CD4-positive, alpha-beta T cell (primary cell): ENCODE data around the gene KRT83. TPM values are rescaled to one million over a fixed set of nuclear protein-coding genes. Genes with fewer than 3 reads are reported as not detected.

Source experiments
- ATAC-seq: fragments of 200-7000 bp; cut with Tn5 transposase; one replicate; pipeline ENCODE4 v1.10.0; 2022; ENCODE audit warnings: mild to moderate bottlenecking; ENCODE audit not compliant: poor library complexity
- CTCF ChIA-PET: fragments of 350-600 bp; sonication (Branson Sonifier 250); formaldehyde crosslinking; loops from one replicate; lab custom pipeline; 2021; ENCODE audit warnings: antibody characterized with exemption, inconsistent platforms; lab: Charles Lee
- POLR2A ChIA-PET: fragments of 350-600 bp; sonication (Branson Sonifier 250); formaldehyde crosslinking; loops from one replicate; lab custom pipeline; 2021; ENCODE audit warnings: antibody characterized with exemption, inconsistent platforms; lab: Charles Lee
- DNase-seq, 14 experiments: peaks; one replicate each; pipeline ENCODE4 v3.0.0-alpha.2; 2013 to 2020; ENCODE audit warnings: mixed read lengths in 2 of 14
- H3K27ac ChIP-seq, 2 donors: one replicate each; pipeline versions ENCODE4 v1.5.1 to v1.7.0; 2013; ENCODE audit warnings: low read length in 2 of 2, low read depth in 1 of 2, mild to moderate bottlenecking in 1 of 2
- H3K27me3 ChIP-seq, 2 experiments: 1 replicate in 1 of 2; 2 replicates in 1 of 2; pipeline versions ENCODE4 v1.6.1 to v1.7.0; 2013; ENCODE audit warnings: low read length in 2 of 2, control low read depth in 1 of 2, mild to moderate bottlenecking in 1 of 2, moderate library complexity in 1 of 2; ENCODE audit not compliant: insufficient read depth in 2 of 2, control insufficient read depth in 1 of 2
- H3K36me3 ChIP-seq: one replicate; pipeline ENCODE4 v1.6.1; 2013; ENCODE audit warnings: low read length, control low read depth; ENCODE audit not compliant: insufficient read depth
- H3K4me1 ChIP-seq: one replicate; pipeline ENCODE4 v1.6.1; 2013; ENCODE audit warnings: low read length, control low read depth; ENCODE audit not compliant: insufficient read depth
- H3K4me3 ChIP-seq: one replicate; pipeline ENCODE4 v1.5.1; 2013; ENCODE audit warnings: mild to moderate bottlenecking, low read length, moderate library complexity
- H3K9me3 ChIP-seq, 2 experiments: 1 replicate in 1 of 2; 2 replicates in 1 of 2; pipeline versions ENCODE4 v1.6.1 to v1.7.0; 2013; ENCODE audit warnings: low read length in 2 of 2, mild to moderate bottlenecking in 2 of 2, control low read depth in 1 of 2, moderate library complexity in 1 of 2; ENCODE audit not compliant: control insufficient read depth in 1 of 2, insufficient read depth in 1 of 2
- H3K27ac Mint-ChIP-seq: one replicate; pipeline ENCODE4 v1.8.0; 2020; ENCODE audit warnings: mixed read lengths
- H3K27me3 Mint-ChIP-seq: one replicate; pipeline ENCODE4 v1.8.0; 2021; ENCODE audit warnings: mixed read lengths
- H3K36me3 Mint-ChIP-seq: one replicate; pipeline ENCODE4 v1.8.0; 2021; ENCODE audit warnings: low read depth, mixed read lengths
- H3K4me1 Mint-ChIP-seq: one replicate; pipeline ENCODE4 v1.8.0; 2021; ENCODE audit warnings: low read depth, mixed read lengths
- H3K4me3 Mint-ChIP-seq: one replicate; pipeline ENCODE4 v1.8.0; 2020; ENCODE audit warnings: mild to moderate bottlenecking, mixed read lengths
- H3K9me3 Mint-ChIP-seq: one replicate; pipeline ENCODE4 v1.8.0; 2020; ENCODE audit warnings: mixed read lengths
- intact Hi-C, 2 experiments: fragments of 100-400 bp; cut with DNase I in 1 of 2; cut with micrococcal nuclease in 1 of 2; formaldehyde crosslinking; loops; one replicate each; pipeline versions ENCODE4 v1.15.1 to v1.9.0; 2023 to 2025; cut with DNase I, micrococcal nuclease
- total RNA-seq, 174 experiments: library from RNA in 2 of 174; stranded (reverse) in 2 of 174; gene quantifications; one replicate each; pipeline ENCODE4 v1.2.3 and lab custom pipeline; 2021 to 2026
- TF ChIP-seq, protein P1 (sequence below): fragments of 200-600 bp; IDR thresholded peaks from one replicate; pipeline ENCODE4 v1.8.0; 2022; ENCODE audit warnings: antibody characterized with exemption, mild to moderate bottlenecking

Gene KRT83
- total RNA-seq, 2 experiments from 2014 or later: not detected

DNA sequence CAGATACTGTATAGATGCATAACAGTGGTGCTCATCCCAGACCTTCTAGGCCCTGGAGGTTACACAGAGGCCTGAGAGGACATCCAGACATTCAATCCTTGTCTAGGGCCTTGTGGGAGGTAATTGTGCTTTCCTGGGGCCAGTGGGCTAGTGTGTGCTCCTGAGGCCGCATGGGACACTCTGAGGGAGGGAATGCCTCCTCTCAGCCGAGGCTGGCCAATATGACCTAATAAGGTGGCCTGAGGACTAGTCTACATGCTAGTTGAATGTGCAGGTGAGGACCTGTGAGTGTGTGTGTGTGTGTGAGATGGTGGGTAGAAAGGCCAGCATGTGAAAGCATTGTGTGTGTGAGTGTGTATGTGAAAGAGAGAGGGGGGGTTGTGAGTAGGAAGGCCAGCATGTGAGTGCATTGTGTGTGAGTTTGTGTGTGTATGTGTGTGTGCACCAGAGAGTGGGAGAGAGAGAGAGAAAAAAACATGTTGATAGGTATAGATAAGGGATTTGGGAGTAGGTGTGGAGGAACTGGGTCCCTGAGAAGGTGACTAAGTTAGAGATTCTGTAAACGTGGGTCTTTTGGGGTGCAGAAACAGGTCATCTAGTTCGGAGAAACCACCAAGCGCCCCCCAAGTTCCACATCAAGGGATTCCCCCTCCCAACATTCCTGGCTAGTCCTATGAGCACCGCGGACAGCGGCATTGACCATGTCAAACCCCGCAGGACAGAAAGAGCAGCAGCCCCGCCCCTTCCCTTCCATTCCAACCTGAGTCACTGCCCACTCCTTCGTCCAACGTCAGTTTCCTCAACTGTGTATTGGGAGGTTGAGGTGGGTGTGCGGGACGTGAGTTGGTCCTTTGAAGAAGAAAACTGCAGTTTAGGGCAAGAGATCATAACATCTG is 20.2 kb downstream of the KRT83 start:
- Mint-ChIP-seq H3K27me3 (peaks cover 19% of the 10 kb centered on the region), H3K9me3 (no peaks in the 10 kb centered on the region), H3K27ac (no peak overlapping the region), H3K36me3 (no peaks in the 10 kb centered on the region), H3K4me3 (no peak overlapping the region), H3K4me1 (peaks cover 11% of the 10 kb centered on the region)
- TF ChIP-seq, protein P1, sequence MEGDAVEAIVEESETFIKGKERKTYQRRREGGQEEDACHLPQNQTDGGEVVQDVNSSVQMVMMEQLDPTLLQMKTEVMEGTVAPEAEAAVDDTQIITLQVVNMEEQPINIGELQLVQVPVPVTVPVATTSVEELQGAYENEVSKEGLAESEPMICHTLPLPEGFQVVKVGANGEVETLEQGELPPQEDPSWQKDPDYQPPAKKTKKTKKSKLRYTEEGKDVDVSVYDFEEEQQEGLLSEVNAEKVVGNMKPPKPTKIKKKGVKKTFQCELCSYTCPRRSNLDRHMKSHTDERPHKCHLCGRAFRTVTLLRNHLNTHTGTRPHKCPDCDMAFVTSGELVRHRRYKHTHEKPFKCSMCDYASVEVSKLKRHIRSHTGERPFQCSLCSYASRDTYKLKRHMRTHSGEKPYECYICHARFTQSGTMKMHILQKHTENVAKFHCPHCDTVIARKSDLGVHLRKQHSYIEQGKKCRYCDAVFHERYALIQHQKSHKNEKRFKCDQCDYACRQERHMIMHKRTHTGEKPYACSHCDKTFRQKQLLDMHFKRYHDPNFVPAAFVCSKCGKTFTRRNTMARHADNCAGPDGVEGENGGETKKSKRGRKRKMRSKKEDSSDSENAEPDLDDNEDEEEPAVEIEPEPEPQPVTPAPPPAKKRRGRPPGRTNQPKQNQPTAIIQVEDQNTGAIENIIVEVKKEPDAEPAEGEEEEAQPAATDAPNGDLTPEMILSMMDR: no peak
- intact Hi-C loops: no loop called here
- Histone ChIP-seq H3K27me3 (peaks cover 0 to 7% of the 10 kb centered on the region in 2 experiments), H3K9me3 (no peaks in the 10 kb centered on the region), H3K27ac (no peak overlapping the region), H3K36me3 (no peaks in the 10 kb centered on the region), H3K4me1 (peaks cover 6% of the 10 kb centered on the region), H3K4me3 (no peak overlapping the region)
- POLR2A ChIA-PET: no interaction called here
- CTCF ChIA-PET: no interaction called here
- ATAC-seq (no peak), DNase-seq (no peak)

DNA sequence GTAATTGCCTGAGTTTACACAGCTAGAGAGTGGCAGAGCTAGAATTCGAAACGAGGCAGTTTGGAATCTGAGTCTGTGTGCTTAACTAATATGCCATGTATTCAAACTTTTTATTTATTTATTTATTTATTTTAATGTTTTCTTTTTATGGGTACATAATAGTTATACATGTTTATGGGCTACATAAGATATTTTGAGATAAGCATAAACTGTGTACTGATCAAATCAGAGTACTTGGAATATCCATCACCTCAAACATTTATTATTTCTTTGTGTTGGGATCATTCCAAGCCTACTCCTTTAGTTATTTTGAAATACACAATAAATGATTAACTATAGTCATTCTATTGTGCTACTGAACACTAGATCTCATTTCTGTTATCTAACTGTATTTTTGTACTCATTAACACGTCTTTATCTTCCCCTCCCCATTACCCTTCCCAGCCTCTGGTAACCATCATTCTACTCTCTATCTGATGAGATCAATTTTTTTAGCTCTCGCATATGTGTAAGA is 22.5 kb downstream of the KRT83 start:
- no peaks in the 10 kb centered on the region for H3K9me3 ChIP-seq
- no peak overlapping the region for H3K4me3 Mint-ChIP-seq
- no peak for ATAC-seq

DNA sequence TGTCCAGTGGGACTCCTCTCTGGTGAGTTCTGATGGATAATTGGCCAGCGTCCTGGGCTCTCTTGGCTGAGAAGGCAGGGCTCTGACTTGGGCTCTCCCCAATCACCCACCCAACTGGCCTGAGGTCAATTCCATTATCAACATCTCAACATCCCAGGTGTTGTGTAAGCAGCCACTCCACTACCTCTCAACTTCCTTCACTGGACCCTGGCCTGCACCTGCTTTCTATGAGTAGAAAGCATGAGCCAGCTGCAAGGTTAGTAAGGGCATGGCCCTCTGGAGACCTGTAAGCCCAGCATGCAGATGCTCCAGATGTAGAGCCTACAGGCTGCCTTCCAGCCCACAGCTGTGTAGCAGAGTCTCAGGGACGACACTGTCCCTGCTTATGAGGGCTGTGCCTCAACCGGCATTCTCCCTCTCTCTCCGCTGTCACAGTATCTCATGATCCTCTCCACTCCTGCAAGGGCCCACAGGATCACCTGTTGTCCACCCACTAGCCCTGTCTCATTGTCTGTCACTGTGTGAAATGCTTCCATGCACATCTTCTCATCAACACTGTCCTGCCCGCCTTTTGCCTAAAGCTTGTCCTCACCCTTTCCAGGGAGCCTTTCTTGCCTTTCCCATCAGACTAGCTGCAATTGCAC is 24.5 kb downstream of the KRT83 start:
- intact Hi-C loops: no loop called here
- H3K36me3 Mint-ChIP-seq: no peaks in the 10 kb centered on the region
- H3K27ac ChIP-seq: no peak overlapping the region
- no peaks in the 10 kb centered on the region for H3K36me3 ChIP-seq
- H3K27ac Mint-ChIP-seq: no peak overlapping the region
- H3K4me1 Mint-ChIP-seq: no peaks in the 10 kb centered on the region
- no peak overlapping the region for H3K4me3 Mint-ChIP-seq
- H3K9me3 ChIP-seq: no peaks in the 10 kb centered on the region
- H3K9me3 Mint-ChIP-seq: no peaks in the 10 kb centered on the region
- ChIA-PET CTCF (no interaction called here), POLR2A (no interaction called here)
- no peak overlapping the region for H3K4me3 ChIP-seq
- no peaks in the 10 kb centered on the region for H3K4me1 ChIP-seq
- ATAC-seq (no peak), DNase-seq (peak in 1 of 14 experiments; percentile 7)
- H3K27me3 Mint-ChIP-seq: peaks cover 21% of the 10 kb centered on the region
- TF ChIP-seq, protein P1: no peak
- peaks cover 0 to 14% of the 10 kb centered on the region in 2 experiments for H3K27me3 ChIP-seq

More for the DNA sequence above, 22.5 kb downstream of the KRT83 start:
- DNase-seq: no peak
- Mint-ChIP-seq H3K27me3 (peaks cover 10% of the 10 kb centered on the region), H3K4me1 (no peaks in the 10 kb centered on the region), H3K9me3 (no peaks in the 10 kb centered on the region), H3K36me3 (no peaks in the 10 kb centered on the region), H3K27ac (no peak overlapping the region)
- ChIA-PET POLR2A (no interaction called here), CTCF (interaction anchor here (1.1 kb wide), 1 partner anchor 9 kb away, joined by 3 read pairs; no protein-coding TSS in a partner anchor)
- TF ChIP-seq, protein P1: no peak
- no peak overlapping the region for H3K4me3 ChIP-seq
- intact Hi-C loops: no loop called here
- no peaks in the 10 kb centered on the region for H3K36me3 ChIP-seq
- H3K27me3 ChIP-seq: peaks cover 0 to 8% of the 10 kb centered on the region in 2 experiments
- no peak overlapping the region for H3K27ac ChIP-seq
- no peaks in the 10 kb centered on the region for H3K4me1 ChIP-seq
